Ectodermal cell (in vitro differentiated cells): ENCODE results near the gene PKNOX2.

Experiments used
- H3K27ac ChIP-seq: 2 replicates; pipeline ENCODE4 v1.7.0; 2013; ENCODE audit warnings: mild to moderate bottlenecking, low read depth, low read length; ENCODE audit not compliant: insufficient read depth, poor library complexity, severe bottlenecking
- H3K27me3 ChIP-seq: 2 replicates; pipeline ENCODE4 v1.7.0; 2013; ENCODE audit warnings: mild to moderate bottlenecking, low read length; ENCODE audit not compliant: insufficient read depth, control insufficient read depth, poor library complexity, severe bottlenecking
- H3K36me3 ChIP-seq: one replicate; pipeline ENCODE4 v1.7.0; 2013; ENCODE audit warnings: low read length; ENCODE audit not compliant: control insufficient read depth, insufficient read depth
- H3K4me1 ChIP-seq: one replicate; pipeline ENCODE4 v1.7.0; 2013; ENCODE audit warnings: low read length; ENCODE audit not compliant: control insufficient read depth, insufficient read depth
- H3K4me3 ChIP-seq: 2 replicates; pipeline ENCODE4 v1.7.0; 2013; ENCODE audit warnings: low read depth, low read length, control low read depth; ENCODE audit not compliant: insufficient read depth
- H3K9me3 ChIP-seq: 2 replicates; pipeline ENCODE4 v1.7.0; 2013; ENCODE audit warnings: mild to moderate bottlenecking, low read length, moderate library complexity; ENCODE audit not compliant: control insufficient read depth
- WGBS, 2 experiments: methylation state at CpG; one replicate each; pipeline ENCODE4 v1.1.7; 2013; ENCODE audit warnings: missing lambda C conversion rate in 2 of 2; 5-methylcytosine and 5-hydroxymethylcytosine counted together

PKNOX2 gene

GRCh38 chr11:125423247-125423849 lies 258.8 kb downstream of the PKNOX2 start:
- no peaks in the 10 kb centered on the region for H3K27me3 ChIP-seq
- H3K36me3 ChIP-seq = no peaks in the 10 kb centered on the region
- WGBS, 2 experiments = 59 to 63% methylated on average over 6 to 7 of the region's 9 CpGs
- H3K4me3 ChIP-seq = no peak overlapping the region
- no peaks in the 10 kb centered on the region for H3K9me3 ChIP-seq
- H3K27ac ChIP-seq = no peak overlapping the region
- H3K4me1 ChIP-seq = peaks cover 9% of the 10 kb centered on the region

GRCh38 chr11:125425601-125426000 lies 261.1 kb downstream of the PKNOX2 start:
- Histone ChIP-seq H3K9me3 (no peaks in the 10 kb centered on the region), H3K4me1 (no peaks in the 10 kb centered on the region), H3K4me3 (no peak overlapping the region), H3K27ac (no peak overlapping the region), H3K36me3 (peaks cover 10% of the 10 kb centered on the region), H3K27me3 (no peaks in the 10 kb centered on the region)
- 96 to 97% methylated on average over 8 of the region's 9 CpGs for WGBS, 2 experiments

- Histone ChIP-seq H3K4me3 (no peak overlapping the region), H3K4me1 (no peaks in the 10 kb centered on the region), H3K27ac (no peak overlapping the region), H3K9me3 (no peaks in the 10 kb centered on the region), H3K36me3 (peaks cover 15% of the 10 kb centered on the region), H3K27me3 (no peaks in the 10 kb centered on the region)
- 86 to 87% methylated on average over 13 to 14 of the region's 14 CpGs for WGBS, 2 experiments
Measured at GRCh38 chr11:125426818-125427528, 262.4 kb downstream of the PKNOX2 start.

GRCh38 chr11:125428486-125429173 lies 264.1 kb downstream of the PKNOX2 start:
- WGBS, 2 experiments = 80 to 85% methylated on average over 11 of the region's 11 CpGs

GRCh38 chr11:125429174-125429707 lies 264.7 kb downstream of the PKNOX2 start:
- H3K36me3 ChIP-seq = peaks cover 15% of the 10 kb centered on the region

More at GRCh38 chr11:125428486-125429173, 264.1 kb downstream of the PKNOX2 start:
- no peaks in the 10 kb centered on the region for H3K9me3 ChIP-seq
- H3K4me1 ChIP-seq = no peaks in the 10 kb centered on the region
- no peaks in the 10 kb centered on the region for H3K27me3 ChIP-seq
- no peak overlapping the region for H3K4me3 ChIP-seq
- peaks cover 15% of the 10 kb centered on the region for H3K36me3 ChIP-seq
- no peak overlapping the region for H3K27ac ChIP-seq

GRCh38 chr11:125429807-125430678 lies 265.5 kb downstream of the PKNOX2 start:
- no peak overlapping the region for H3K27ac ChIP-seq
- no peaks in the 10 kb centered on the region for H3K9me3 ChIP-seq
- H3K4me1 ChIP-seq = no peaks in the 10 kb centered on the region
- 95 to 96% methylated on average over 18 of the region's 18 CpGs for WGBS, 2 experiments
- no peaks in the 10 kb centered on the region for H3K27me3 ChIP-seq
- no peak overlapping the region for H3K4me3 ChIP-seq
- peaks cover 15% of the 10 kb centered on the region for H3K36me3 ChIP-seq

More at GRCh38 chr11:125429174-125429707, 264.7 kb downstream of the PKNOX2 start:
- H3K27me3 ChIP-seq = no peaks in the 10 kb centered on the region
- H3K9me3 ChIP-seq = no peaks in the 10 kb centered on the region
- no peak overlapping the region for H3K4me3 ChIP-seq
- 58 to 63% methylated on average over 6 of the region's 6 CpGs for WGBS, 2 experiments
- no peaks in the 10 kb centered on the region for H3K4me1 ChIP-seq
- no peak overlapping the region for H3K27ac ChIP-seq

GRCh38 chr11:125431009-125431408 lies 266.5 kb downstream of the PKNOX2 start:
- H3K27me3 ChIP-seq = no peaks in the 10 kb centered on the region
- H3K4me3 ChIP-seq = no peak overlapping the region
- H3K27ac ChIP-seq = no peak overlapping the region
- no peaks in the 10 kb centered on the region for H3K9me3 ChIP-seq
- H3K4me1 ChIP-seq = no peaks in the 10 kb centered on the region
- 93 to 95% methylated on average over 8 of the region's 8 CpGs for WGBS, 2 experiments
- H3K36me3 ChIP-seq = peaks cover 15% of the 10 kb centered on the region

GRCh38 chr11:125431481-125431880 lies 266.9 kb downstream of the PKNOX2 start:
- Histone ChIP-seq H3K9me3 (no peaks in the 10 kb centered on the region), H3K27ac (no peak overlapping the region), H3K36me3 (peaks cover 15% of the 10 kb centered on the region), H3K4me3 (no peak overlapping the region), H3K4me1 (no peaks in the 10 kb centered on the region), H3K27me3 (no peaks in the 10 kb centered on the region)
- WGBS, 2 experiments = 93 to 95% methylated on average over 8 of the region's 8 CpGs

- Histone ChIP-seq H3K36me3 (peaks cover 15% of the 10 kb centered on the region), H3K9me3 (no peaks in the 10 kb centered on the region), H3K27ac (peak overlapping the region; percentile 8), H3K27me3 (no peaks in the 10 kb centered on the region), H3K4me1 (no peaks in the 10 kb centered on the region), H3K4me3 (no peak overlapping the region)
- WGBS, 2 experiments = 32 to 35% methylated on average over 11 of the region's 11 CpGs
Measured at GRCh38 chr11:125433454-125434121, 269.0 kb downstream of the PKNOX2 start.
